ENCODE data around the gene EIF3K. TPM values are rescaled to one million over a fixed set of nuclear protein-coding genes. Genes with fewer than 3 reads are reported as not detected.

Gene EIF3K
- total and polyA plus RNA-seq, 2 of the 8 experiments (the other 6 are each of a cell fraction or from before 2014, with no cell fraction given), result 329 to 937 TPM

- Histone ChIP-seq H3K4me2 (ENCODE audit: insufficient read depth in 1 of 2, low read depth in 2 of 2, low read length in 2 of 2) (peak overlapping the region; percentile 59 to 61), H4K91ac (replicated peaks; ENCODE audit: insufficient read length, low read length) (peak overlapping the region; percentile 31), H2BK20ac (ENCODE audit: low read length) (peak overlapping the region; percentile 24), H2BK120ac (replicated peaks; ENCODE audit: low read depth, low read length) (peak overlapping the region; percentile 25), H2BK15ac (ENCODE audit: low read length) (peak overlapping the region; percentile 7; the same call in 1 of the 2 replicates), H3K27me3 (replicated peaks in 1 of 4; ENCODE audit: control insufficient read depth in 3 of 4, extremely low read depth in 1 of 4, insufficient read depth in 3 of 4, low read length in 3 of 4) (no peaks in the 10 kb centered on the region), H3K36me3 (ENCODE audit: control insufficient read depth in 2 of 4, insufficient read depth in 4 of 4, low read length in 3 of 4) (peaks cover 0 to 5% (median 0%) of the 10 kb centered on the region in 4 experiments; a peak in 1 of 8 replicates), H4K20me1 (replicated peaks in 1 of 2; ENCODE audit: control insufficient read depth in 1 of 2, insufficient read depth in 2 of 2, low read length in 2 of 2) (peaks cover 6 to 42% of the 10 kb centered on the region in 2 experiments), H3K4me1 (replicated peaks in 1 of 4; ENCODE audit: control insufficient read depth in 3 of 4, insufficient read depth in 4 of 4, low read length in 3 of 4) (peaks cover 39 to 69% (median 53%) of the 10 kb centered on the region in 4 experiments), H2AK5ac (ENCODE audit: low read depth, low read length) (peak overlapping the region; percentile 55), H3K23me2 (ENCODE audit: low read depth, low read length) (no peaks in the 10 kb centered on the region; the same call in 1 of the 2 replicates), H2BK5ac (ENCODE audit: low read depth, low read length) (peak overlapping the region; percentile 96), H2AFZ (ENCODE audit: low read length) (no peak overlapping the region), H3K9ac (replicated peaks in 1 of 4; ENCODE audit: extremely low read depth in 1 of 4, low read depth in 3 of 4, low read length in 3 of 4) (peak overlapping the region in 3 of 4 experiments; percentile 19 to 62 (median 49); a peak in 5 of 7 replicates), H4K5ac (ENCODE audit: insufficient read length, low read depth, low read length) (peak overlapping the region; percentile 47), H3K79me1 (ENCODE audit: low read depth, low read length) (peaks cover 41% of the 10 kb centered on the region), H3K9me3 (ENCODE audit: insufficient read depth in 2 of 2, low read depth in 1 of 2, low read length in 1 of 2) (no peaks in the 10 kb centered on the region), H3K27ac (ENCODE audit: low read depth, low read length) (peak overlapping the region; percentile 84), H3K79me2 (ENCODE audit: control insufficient read depth in 1 of 2, insufficient read depth in 2 of 2, low read length in 2 of 2) (peaks cover 18 to 92% of the 10 kb centered on the region in 2 experiments), H3K56ac (replicated peaks; ENCODE audit: insufficient read length, low read depth, low read length) (peak overlapping the region; percentile 48), H3K18ac (ENCODE audit: extremely low read depth, low read length) (peak overlapping the region; percentile 88), H3K4me3 (ENCODE audit: extremely low read depth in 1 of 4, insufficient read depth in 2 of 4, low read depth in 3 of 4, low read length in 4 of 4) (peak overlapping the region in 2 of 4 experiments; percentile 19 to 31; a peak in 3 of 8 replicates), H3K4ac (replicated peaks; ENCODE audit: insufficient read length, low read depth, low read length) (peak overlapping the region; percentile 17), H2BK12ac (ENCODE audit: low read depth, low read length) (peak overlapping the region; percentile 82), H3K14ac (ENCODE audit: insufficient read length) (no peak overlapping the region), H3K23ac (ENCODE audit: insufficient read length) (no peak overlapping the region), H4K8ac (ENCODE audit: extremely low read depth, insufficient read depth, low read length) (peak overlapping the region; percentile 58; the same call in 1 of the 2 replicates)
- POLR2A ChIA-PET (ENCODE audit: partially characterized antibody), result interaction anchor here (0.9 to 21.5 kb wide), 11 partner anchors 8 to 204 kb away, joined by 3 to 495 read pairs (median 4); partner anchors contain the start of genes ACTN4 and MAP4K1
- 67% methylated on average over 13 of the region's 13 CpGs; no CpG with 5 or more reads in 1 of the 2 experiments for whole genome bisulfite sequencing, 2 experiments (ENCODE audit: extremely low coverage in 1 of 2, insufficient coverage in 1 of 2, insufficient read length in 1 of 2, insufficient replicate concordance in 2 of 2, low coverage in 1 of 2, low lambda C conversion rate in 2 of 2, missing lambda C conversion rate in 1 of 2)
- CTCF ChIA-PET (ENCODE audit: partially characterized antibody), result interaction anchor here (0.6 to 1.4 kb wide), 5 partner anchors 9 to 31 kb away, joined by 3 to 4 read pairs (median 3); partner anchors contain the start of gene ACTN4
- TF ChIP-seq, protein P1, sequence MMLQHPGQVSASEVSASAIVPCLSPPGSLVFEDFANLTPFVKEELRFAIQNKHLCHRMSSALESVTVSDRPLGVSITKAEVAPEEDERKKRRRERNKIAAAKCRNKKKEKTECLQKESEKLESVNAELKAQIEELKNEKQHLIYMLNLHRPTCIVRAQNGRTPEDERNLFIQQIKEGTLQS (IDR thresholded peaks at IDR 0.05; ENCODE audit: insufficient read depth, low read depth, low read length), result no peak
- TF ChIP-seq RBBP5 (IDR thresholded peaks at IDR 0.05; ENCODE audit: borderline replicate concordance, low read depth, low read length) (no peak), POLR2AphosphoS5 (IDR thresholded peaks at IDR 0.05; ENCODE audit: low read depth, low read length) (peak; percentile 15; the same call in 1 of the 2 replicates), E2F6 (IDR thresholded peaks at IDR 0.05) (peak; percentile 15; the same call in 1 of the 2 replicates), ASH2L (IDR thresholded peaks at IDR 0.05; ENCODE audit: low read length) (no peak)
- DNase-seq (ENCODE audit: low read depth in 1 of 2, low spot score in 2 of 2), result no peak
- no peak for FAIRE-seq
Measured at GRCh38 chr19:38665219-38665931, 46.4 kb downstream of the EIF3K start.

Measured in H1 (cell line).